ENCODE results near the gene GPR142. TPM values are rescaled to one million over a fixed set of nuclear protein-coding genes. Genes with fewer than 3 reads are reported as not detected.

Gene GPR142
- polyA plus RNA-seq, 1 donor, result 0.44 TPM

DNA sequence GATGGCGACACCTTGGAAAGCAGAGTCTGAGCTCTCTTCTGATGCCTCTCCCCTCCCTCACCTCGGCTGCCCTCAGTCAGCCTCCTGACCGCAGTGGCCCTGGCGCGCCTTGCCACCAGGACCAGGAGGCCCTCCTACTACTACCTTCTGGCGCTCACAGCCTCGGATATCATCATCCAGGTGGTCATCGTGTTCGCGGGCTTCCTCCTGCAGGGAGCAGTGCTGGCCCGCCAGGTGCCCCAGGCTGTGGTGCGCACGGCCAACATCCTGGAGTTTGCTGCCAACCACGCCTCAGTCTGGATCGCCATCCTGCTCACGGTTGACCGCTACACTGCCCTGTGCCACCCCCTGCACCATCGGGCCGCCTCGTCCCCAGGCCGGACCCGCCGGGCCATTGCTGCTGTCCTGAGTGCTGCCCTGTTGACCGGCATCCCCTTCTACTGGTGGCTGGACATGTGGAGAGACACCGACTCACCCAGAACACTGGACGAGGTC lies 4.4 kb downstream of the GPR142 start:
- no peak for DNase-seq

GRCh38 chr17:74372426-74372825 lies 5.1 kb downstream of the GPR142 start:
- no peak for DNase-seq

- no peak for DNase-seq
These were observed 6.7 kb downstream of the GPR142 start for GRCh38 chr17:74373838-74374606.

- no peak for DNase-seq
These were observed 7.6 kb downstream of the GPR142 start for GRCh38 chr17:74374858-74375257.

DNA sequence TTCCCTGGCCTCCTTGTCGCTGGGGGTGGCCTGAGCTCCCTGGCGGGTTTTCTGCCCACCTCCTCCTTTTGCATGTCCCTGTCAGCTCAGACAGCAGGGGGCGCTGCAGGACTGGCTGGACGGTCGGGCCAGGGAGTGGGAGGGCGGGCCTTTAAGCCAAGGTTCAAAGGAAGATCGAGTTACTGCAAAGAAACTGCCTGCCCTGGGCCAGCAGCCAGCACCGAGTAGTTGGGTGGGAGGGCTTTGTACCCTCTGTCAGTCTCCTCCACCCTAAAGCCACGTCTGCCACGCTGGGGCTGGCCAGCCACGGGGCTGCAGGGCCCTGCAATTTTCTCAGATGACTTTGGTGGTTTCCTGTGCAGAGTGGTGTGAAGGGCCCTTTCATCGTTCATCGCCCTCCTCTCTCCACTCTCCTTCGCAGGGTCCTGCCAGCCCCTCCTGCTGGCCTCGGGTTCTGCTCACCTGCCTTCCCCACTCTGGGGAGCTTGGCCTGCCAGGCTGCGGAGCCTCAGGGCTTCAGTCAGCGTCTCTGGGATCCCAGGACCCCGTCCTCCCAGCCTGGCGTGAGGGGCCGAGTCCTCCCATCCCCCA lies 12.3 kb downstream of the GPR142 start:
- peak; percentile 89 for DNase-seq

DNA sequence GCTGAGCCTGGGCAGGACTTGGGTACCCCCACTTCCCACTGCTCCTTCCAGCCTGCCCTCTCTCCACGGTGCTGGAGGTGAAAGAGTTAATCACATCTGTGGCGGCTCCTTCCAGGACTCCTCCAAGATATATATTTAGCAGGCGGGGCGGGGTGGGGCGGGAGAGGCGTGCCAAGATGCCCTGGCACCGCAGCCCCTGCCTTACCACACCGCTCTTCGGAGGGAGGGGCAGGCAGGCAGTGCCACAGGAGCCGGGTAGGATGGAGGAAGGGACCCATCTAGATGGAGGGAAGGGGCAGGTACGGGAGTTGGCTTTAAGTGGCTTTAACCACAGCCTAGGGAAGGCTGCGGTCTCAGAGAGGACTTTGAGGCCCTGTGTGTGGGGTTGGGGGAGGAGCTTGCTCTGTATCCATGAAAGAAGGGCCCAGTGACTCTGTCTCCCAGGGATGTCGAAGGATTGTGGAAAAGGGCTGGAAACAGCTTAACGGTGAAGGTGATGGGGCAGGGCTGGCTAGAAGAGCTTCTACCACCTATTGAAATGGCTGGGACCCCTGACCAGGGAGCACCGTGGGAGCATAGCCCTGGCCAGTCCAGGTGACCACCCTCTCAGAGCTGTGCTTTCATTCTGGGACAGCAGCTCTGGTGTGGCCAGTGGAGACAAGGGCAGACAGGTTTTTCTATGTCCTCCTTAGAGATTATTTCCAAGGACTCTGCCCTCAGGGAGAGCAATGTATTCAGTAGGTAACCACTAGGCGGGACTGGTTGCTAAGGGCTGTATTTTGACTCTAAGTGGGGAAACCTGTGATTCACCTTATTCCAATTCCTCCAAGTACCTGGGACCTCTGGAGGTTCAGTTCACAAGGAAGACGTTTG lies 13.0 kb downstream of the GPR142 start:
- no peak for DNase-seq

DNA sequence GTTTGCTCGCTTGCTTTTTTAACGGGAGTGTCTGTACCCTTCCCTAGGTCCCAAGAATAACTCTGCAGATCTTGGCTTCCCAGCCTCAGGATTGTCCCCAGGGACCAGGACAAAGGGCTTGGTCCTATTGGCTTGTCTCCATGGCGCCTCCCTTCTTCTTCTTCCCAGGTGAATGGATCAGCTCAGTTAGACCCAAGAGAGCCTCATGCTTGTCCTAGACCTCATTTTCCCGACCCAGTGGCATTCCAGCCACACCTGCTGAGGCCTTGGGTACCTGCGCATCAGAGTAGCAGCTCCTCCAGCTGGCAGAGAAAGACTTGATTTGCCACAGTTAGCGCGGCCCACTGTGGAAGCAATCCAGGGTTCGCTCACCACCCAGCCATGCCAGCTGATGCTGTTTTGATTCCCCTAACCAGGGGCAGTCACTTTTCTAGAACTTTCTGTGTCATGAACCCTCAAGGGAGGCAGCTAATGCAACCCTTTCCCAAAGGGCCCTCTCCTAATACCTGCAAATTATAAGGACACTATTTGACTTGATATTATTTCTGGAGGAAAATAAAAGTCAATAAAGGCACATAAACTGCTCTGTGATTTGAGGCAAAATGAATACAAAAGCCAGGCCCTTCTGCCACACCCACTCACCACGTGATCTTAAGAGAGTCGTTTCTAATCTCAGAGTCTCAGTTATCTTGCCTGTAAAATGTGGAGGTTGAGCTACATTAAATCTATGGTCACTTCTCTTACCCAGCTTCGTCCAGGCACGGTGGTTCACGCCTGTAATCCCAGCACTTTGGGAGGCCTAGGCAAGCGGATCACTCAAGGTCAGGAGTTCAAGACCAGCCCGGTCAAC lies 13.9 kb downstream of the GPR142 start:
- DNase-seq, result no peak

GRCh38 chr17:74383141-74383540 lies 15.8 kb downstream of the GPR142 start:
- no peak for DNase-seq

- no peak for DNase-seq
These were observed 17.9 kb downstream of the GPR142 start for GRCh38 chr17:74385201-74385600.

GRCh38 chr17:74386386-74386785 lies 19.1 kb downstream of the GPR142 start:
- no peak for DNase-seq

DNA sequence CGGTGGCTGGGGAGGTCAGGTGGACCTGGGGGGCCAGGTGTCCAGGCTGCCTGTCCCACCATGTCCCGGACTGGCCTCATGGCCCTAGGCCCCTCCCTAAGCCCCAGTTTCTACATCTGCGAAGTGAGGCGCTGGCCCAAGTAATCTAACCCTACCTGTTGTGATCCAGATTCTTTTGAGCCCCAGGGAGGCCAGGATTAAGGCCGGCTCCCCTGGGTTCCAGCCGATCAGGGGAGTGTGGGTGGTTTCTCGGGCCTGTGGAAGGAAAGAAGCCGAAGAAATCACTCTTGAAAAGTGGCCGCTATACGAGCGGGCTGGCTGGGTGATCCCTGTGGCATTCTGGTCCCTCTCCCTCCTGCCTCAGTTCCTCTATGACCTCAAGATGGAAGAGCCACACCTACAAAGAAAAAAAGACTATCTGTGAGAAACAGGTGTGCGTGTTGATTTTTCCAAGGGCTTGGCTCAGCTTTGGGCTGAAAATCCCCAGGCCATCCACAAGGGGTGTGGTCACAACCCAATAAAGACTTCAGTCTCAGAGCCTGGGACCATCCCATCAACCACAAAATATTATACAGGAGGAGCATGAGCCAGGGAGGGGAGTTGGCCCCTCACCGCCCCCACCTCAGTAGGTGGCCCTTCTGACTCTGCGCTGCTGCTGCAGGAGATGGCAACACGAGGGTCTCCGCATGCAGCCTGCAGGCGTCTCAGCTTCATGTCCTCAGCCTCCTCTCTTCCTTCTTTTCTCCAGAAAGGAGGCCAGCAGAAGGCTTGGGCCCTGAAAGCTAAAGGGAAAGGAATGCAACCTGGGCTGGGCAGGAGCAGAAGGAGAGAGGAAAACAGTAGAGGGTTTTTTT lies 20.3 kb downstream of the GPR142 start:
- DNase-seq, result no peak

- no peak for DNase-seq
These were observed 21.9 kb downstream of the GPR142 start for GRCh38 chr17:74389084-74389753.

GRCh38 chr17:74389937-74390679 lies 22.8 kb downstream of the GPR142 start:
- no peak for DNase-seq

GRCh38 chr17:74390680-74391653 lies 23.7 kb downstream of the GPR142 start:
- DNase-seq, result no peak

DNA sequence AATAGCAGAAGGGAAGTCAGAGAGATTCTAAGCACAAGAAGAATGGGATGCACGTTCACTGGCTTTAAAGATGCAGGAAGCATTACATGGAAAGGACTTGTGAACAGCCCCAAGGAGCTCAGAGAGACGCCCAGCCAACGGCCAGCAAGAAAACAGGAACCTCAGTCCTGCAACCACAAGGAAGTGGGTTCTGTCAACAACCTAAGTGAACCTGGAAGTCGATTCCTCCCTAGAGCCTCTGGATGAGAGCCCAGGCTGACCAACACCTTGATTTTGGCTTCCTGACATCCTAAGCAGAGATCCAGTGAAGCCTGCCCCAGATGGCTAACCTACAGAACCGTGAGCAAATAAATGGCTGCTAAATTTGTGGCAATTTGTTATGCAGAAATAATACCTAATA lies 24.5 kb downstream of the GPR142 start:
- DNase-seq, result no peak

DNA sequence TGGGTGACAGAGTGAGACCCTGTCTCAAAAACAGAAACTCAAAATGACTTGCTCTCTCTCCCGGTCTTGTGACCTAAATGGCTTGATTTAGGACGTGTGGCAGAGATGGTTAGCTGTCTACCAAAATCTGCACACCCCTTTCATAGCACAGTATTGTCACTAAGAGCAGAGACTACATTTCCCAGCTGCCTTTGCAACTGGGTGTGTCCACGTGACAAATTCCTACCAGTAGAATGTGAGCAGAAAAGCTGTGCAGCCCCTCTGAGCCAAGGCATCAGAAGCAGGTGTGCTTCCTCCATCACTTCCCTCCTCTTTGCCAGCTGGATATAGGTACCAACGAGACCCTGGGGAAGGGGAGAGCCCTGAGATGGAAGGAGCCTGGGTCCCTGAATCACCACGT lies 25.5 kb downstream of the GPR142 start:
- DNase-seq, result no peak

DNA sequence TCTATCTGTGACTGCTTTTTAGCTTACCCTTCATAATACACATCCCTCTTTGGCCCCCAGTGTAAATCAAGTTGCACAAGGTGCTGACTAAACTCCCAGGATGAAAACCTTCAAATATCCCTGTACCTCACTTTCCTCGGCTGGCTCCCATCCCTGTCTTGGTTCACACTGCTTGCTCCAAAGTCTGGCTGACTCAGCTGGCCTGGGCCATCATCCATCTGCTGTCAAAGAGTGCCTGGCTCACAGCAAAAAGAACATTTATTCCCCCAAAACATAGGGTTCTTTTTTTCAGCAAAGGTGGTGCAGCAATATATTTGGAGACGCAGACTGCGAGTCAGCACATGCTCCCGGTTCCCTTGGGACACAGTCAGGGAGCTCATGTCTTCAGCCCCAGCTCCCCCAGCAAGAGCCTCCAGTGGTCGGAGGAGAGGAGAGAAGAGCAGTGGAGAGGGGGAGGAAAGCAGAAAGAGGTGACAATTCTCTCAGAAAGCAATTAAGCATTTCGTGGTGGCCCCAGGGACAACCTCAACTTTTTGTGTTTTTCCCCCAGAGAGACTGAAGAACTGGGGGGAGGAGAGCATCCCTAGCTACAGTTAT lies 26.1 kb downstream of the GPR142 start:
- DNase-seq, result no peak

- no peak for DNase-seq
These were observed 27.1 kb downstream of the GPR142 start for GRCh38 chr17:74394275-74394950.
